Thyroid gland (tissue), 4 donors: ENCODE data around the gene PSMB3.

ENCODE experiments used
- POLR2A ChIP-seq, 2 donors: fragments of 450-650 bp; IDR thresholded peaks; one replicate each; pipeline ENCODE4 v1.6.1; 2017; ENCODE audit warnings: antibody characterized with exemption in 2 of 2, mild to moderate bottlenecking in 2 of 2, moderate library complexity in 1 of 2
- TF ChIP-seq, protein P1 (sequence below), 6 experiments: fragments of 200-600 bp in 3 of 6; fragments of 450-650 bp in 3 of 6; sonication (generic) in 3 of 6; IDR thresholded peaks; one replicate each; pipeline ENCODE4 v1.5.1; 2016 to 2019; ENCODE audit warnings: antibody characterized with exemption in 6 of 6, mild to moderate bottlenecking in 2 of 6, inconsistent platforms in 1 of 6, moderate library complexity in 1 of 6

- TF ChIP-seq POLR2A (IDR thresholded peaks at IDR 0.05), result peak in 1 of 2 donors; percentile 43
- TF ChIP-seq, protein P1, sequence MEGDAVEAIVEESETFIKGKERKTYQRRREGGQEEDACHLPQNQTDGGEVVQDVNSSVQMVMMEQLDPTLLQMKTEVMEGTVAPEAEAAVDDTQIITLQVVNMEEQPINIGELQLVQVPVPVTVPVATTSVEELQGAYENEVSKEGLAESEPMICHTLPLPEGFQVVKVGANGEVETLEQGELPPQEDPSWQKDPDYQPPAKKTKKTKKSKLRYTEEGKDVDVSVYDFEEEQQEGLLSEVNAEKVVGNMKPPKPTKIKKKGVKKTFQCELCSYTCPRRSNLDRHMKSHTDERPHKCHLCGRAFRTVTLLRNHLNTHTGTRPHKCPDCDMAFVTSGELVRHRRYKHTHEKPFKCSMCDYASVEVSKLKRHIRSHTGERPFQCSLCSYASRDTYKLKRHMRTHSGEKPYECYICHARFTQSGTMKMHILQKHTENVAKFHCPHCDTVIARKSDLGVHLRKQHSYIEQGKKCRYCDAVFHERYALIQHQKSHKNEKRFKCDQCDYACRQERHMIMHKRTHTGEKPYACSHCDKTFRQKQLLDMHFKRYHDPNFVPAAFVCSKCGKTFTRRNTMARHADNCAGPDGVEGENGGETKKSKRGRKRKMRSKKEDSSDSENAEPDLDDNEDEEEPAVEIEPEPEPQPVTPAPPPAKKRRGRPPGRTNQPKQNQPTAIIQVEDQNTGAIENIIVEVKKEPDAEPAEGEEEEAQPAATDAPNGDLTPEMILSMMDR (IDR thresholded peaks at IDR 0.05), result no peak
Measured at GRCh38 chr17:38730526-38731379, 21.8 kb upstream of the PSMB3 start.
